SW 1271 (cell line): ENCODE measurements around the gene CCDC71.
A peak's percentile ranks its signal among the peaks of the same experiment; 100 is the strongest.

Experiments used
- DNase-seq, 2 experiments: peaks; one replicate each; lab custom pipeline; 2025; lab: John Stamatoyannopoulos, UW

Gene CCDC71

DNA sequence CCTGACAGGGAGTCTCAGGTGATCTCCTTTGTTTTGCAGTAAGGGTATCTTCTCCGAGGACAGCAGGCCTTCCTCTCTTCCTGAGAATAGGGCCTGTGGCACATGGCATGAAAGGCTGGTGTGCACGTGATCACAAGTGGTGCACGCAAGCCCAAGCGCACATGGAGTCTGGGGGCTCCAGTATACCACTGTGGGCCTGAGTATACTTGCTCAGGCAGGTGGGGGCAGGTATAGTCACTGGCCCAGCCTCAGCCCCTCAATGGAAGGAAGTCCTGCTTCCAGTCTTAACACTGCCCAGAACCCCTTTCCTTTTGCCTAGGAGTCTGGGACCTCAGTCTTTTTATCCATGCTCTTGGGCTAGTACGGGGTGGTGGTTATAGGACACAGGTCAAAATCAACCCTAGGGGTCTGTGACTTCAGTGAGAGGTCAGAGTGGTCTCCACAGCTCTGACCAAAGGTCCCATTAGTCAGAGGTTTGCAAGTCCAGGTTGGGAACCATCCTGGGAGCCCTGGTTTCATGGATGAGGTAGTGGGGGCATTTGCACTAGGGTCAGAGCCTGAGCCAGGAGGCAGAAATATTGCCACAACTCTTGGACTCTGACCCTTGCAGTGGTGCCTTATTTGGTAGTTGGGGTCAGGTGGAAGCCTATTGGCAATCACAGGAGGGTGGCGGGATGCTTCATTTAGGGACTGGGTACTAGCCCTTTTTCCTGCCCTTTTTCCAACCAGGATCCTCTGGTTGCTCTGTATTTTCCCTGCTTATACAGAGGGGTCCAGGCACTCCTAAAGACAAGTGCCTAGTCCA is 823 bp upstream of the CCDC71 start:
- no peak for DNase-seq

GRCh38 chr3:49164983-49165720 is 979 bp downstream of the CCDC71 start:
- no peak for DNase-seq

- DNase-seq: no peak
Measured at GRCh38 chr3:49163609-49164008, 2.5 kb downstream of the CCDC71 start.

- no peak for DNase-seq
Measured at GRCh38 chr3:49162751-49163419, 3.2 kb downstream of the CCDC71 start.

DNA sequence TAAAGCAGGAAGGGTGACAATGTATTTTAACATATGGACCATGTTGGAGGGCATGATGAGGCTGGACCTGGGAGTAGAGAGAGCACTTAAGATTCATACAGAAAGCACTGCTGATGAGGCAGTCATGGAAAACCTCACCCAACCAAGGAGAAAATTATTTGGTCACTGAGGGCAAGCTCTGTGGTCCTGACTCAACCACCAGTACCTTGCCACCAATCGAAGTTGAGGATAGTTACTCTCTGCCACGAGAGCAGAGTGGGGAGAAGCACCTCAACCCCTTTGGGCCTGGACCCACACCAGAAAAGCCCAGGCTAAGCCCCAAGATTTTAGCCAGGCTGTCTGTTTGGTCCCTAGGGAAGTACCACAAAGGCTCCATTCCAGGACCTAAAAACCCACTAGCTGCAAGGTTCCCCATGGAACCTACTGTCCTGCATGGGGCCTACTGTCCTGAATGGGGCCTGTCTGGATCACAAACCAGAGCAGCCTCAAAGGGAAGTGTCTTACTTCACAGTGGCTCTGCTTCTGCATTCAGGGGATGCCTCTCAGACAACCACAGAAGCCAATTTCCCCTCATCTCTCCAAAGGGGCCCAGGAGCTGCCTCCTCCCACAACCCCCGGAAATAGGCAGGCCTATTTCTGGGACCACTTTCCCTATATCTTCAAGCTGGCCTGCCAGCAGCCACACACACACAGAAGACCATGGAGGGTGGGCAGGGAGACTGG is 4.2 kb downstream of the CCDC71 start:
- no peak for DNase-seq

GRCh38 chr3:49161197-49161596 is 4.9 kb downstream of the CCDC71 start:
- DNase-seq: no peak

DNA sequence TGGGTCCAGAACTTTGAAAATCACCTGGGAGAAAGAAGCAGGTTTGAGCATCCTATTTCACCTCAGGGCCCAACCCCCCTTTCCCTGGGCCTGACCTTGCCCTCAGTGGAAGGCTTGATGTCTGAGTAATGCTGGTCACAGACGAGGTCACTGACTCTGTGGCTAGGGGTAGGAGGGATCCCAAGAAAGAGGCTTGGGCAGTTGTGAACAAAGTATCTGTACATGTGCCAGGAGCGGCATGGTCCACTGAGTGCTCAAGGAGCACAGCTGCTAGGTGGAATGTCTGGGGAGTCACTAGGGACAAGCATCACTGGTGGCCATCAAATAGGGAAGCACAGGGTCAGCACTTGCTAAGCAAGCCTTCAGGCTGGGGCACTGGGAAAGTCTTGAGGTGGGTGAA is 7.3 kb downstream of the CCDC71 start:
- DNase-seq: no peak

GRCh38 chr3:49158103-49158709 is 7.9 kb downstream of the CCDC71 start:
- DNase-seq: peak in 1 of 2 experiments; percentile 3

- DNase-seq: no peak
Measured at GRCh38 chr3:49157289-49157688, 8.8 kb downstream of the CCDC71 start.

- no peak for DNase-seq
Measured at GRCh38 chr3:49153349-49153912, 12.7 kb downstream of the CCDC71 start.

DNA sequence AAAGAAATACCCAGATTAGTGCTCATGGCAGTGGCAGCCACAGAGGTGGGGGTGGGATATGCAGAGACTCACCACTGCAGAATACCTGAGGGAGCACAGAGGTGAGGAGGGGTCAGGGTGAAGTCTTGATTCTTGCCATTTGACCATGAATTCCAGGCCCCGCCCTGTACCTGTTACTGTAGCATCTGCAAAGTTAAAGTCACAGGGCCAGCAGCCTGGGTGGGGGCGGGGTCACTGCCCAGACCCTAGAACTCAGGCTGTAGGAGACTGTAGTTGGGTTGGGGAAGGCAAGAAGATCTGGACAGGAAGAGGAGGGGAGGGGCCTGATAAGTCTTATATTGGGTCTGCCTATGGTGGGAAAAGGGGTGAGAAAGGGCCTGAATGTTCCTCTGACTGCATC is 14.5 kb downstream of the CCDC71 start:
- DNase-seq: no peak

DNA sequence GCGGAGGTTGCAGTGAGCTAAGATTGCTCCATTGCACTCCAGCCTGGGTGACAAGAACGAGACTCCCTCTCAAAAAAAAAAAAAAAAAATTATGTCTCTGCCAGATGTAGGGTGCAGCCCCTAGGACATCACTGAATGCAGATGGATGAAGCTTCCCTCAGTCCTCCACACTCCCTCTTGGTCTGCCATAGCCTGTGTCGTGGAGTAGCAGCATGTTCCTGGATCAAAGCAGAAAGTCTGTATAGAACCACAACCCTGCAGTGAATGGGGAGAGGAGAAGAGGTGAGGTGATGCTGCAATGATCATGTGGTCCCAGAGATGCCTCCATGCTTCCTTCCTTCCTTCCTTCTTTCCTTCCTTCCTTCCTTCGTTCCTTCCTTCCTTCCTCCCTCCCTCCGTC is 18.0 kb downstream of the CCDC71 start:
- no peak for DNase-seq

- DNase-seq: no peak
Measured at GRCh38 chr3:49140080-49140479, 26.1 kb downstream of the CCDC71 start.

- no peak for DNase-seq
Measured at GRCh38 chr3:49135499-49135898, 30.6 kb downstream of the CCDC71 start.

GRCh38 chr3:49134471-49135265 is 31.5 kb downstream of the CCDC71 start:
- DNase-seq: peak in 1 of 2 experiments; percentile 23

DNA sequence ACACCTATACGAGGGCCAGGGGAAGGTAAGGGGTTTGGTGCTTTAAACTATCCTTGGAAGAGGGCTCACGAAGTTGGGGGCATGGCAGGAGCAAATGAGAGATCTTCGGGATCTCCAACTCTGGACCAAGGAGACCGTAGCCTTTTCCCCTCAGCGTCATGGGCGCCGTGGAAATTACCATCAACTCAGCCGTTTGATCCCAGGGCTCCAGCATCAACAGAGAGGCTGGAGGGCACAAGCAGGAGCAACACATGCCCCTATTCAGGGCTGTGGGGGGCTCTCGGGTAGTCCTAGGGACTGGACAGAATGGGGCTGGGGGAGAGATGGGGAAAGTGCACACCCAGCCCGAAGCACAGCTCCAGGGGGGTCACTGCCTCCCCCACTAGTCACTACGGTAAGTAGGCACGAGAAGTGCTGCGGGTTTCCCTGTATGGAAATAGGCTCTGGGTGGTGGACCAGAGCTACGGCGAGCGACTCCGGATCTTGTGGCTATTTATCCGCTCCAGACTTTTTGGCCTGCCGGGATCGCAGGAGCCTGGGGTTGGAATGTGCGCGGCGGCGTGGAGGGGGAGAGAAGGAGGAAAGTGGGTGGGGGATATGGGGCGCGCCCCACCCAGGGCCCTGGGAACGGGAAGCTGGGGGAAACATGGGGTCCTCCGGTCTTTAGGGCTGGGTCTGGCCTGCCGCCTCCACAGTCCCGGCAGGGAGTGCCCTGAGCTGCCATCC is 32.7 kb downstream of the CCDC71 start:
- DNase-seq: peak; percentile 33 to 68

GRCh38 chr3:49132437-49133225 is 33.5 kb downstream of the CCDC71 start, which contains the start of gene LAMB2:
Gene LAMB2 (minus strand): TSS chr3:49133050. CDS start chr3:49132867, 183 bp downstream.
- DNase-seq: peak; percentile 24 to 59

GRCh38 chr3:49132073-49132436 is 34.1 kb downstream of the CCDC71 start:
- no peak for DNase-seq

GRCh38 chr3:49131576-49131975 is 34.6 kb downstream of the CCDC71 start:
- DNase-seq: no peak
